SU-DHL-6 (cell line): ENCODE data around the gene KCNJ9.

Experiments
- CTCF ChIP-seq: fragments of 200-600 bp; sonication (generic); IDR thresholded peaks from one replicate; pipeline ENCODE4 v1.5.1; 2017; ENCODE audit warnings: antibody characterized with exemption, mild to moderate bottlenecking, low read length, moderate library complexity; ENCODE audit not compliant: insufficient read depth, poor library complexity, severe bottlenecking
- EZH2phosphoT487 ChIP-seq: fragments of 200-600 bp; sonication (generic), shearing (Covaris generic); conservative IDR thresholded peaks from 2 replicates; pipeline ENCODE4 v1.6.1; 2018; ENCODE audit warnings: mild to moderate bottlenecking, antibody characterized with exemption, low read length, moderate library complexity, mixed read lengths

GRCh38 chr1:160125746-160126145, 44.4 kb downstream of the KCNJ9 start:
- TF ChIP-seq CTCF = no peak
- TF ChIP-seq EZH2phosphoT487 = no peak
